Activated CD8-positive, alpha-beta memory T cell treated with anti-CD3 and anti-CD28 coated beads for 24 hours (primary cell): ENCODE results near the gene PLCG1.

Experiments used
- DNase-seq: peaks from one replicate; pipeline ENCODE4 v3.0.0-alpha.2; 2020

Gene PLCG1

GRCh38 chr20:41145317-41145716 lies 8.0 kb downstream of the PLCG1 start:
- DNase-seq = no peak

GRCh38 chr20:41145821-41146620 lies 8.7 kb downstream of the PLCG1 start:
- DNase-seq = no peak

- DNase-seq = no peak
Observed at GRCh38 chr20:41147767-41148191, 10.4 kb downstream of the PLCG1 start.

- no peak for DNase-seq
Observed at GRCh38 chr20:41148942-41149341, 11.6 kb downstream of the PLCG1 start.

- no peak for DNase-seq
Observed at GRCh38 chr20:41150664-41151063, 13.3 kb downstream of the PLCG1 start.

DNA sequence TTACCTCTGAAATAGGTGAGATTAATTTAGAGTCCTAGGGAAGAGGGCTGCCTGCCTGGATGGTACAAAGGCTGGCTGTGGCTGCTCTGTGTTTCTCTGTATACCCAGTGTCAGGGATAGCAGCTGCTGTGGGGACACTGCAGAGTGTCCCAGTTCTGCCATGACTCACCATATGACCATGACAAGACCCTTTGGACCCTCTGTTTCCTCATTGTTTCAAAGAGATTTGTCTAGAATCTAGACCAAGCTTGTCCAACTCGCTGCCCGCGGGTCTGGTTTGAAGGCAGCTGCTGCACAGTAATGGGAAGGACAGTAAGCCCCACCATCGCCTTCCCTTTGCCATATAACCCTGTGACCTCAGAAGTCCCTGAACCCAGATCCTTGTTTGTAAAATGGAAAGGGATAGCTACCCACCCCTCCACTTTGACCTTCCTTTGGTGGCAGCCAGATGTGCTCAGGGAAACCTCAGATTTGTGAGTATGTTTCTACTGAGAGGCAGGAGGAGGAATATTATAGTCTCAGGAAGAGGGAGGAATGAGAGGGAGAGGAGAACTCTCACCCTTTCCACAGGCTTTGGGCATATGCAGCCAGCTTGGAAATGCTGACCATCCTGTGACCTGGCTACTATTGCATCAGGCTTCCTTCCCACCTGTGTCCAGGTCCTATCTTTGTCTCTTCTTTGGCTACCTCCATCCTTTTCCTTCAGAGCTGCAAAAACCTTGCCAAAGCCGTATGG lies 14.0 kb downstream of the PLCG1 start:
- DNase-seq = no peak

- DNase-seq = no peak
Observed at GRCh38 chr20:41152108-41152757, 14.9 kb downstream of the PLCG1 start.

DNA sequence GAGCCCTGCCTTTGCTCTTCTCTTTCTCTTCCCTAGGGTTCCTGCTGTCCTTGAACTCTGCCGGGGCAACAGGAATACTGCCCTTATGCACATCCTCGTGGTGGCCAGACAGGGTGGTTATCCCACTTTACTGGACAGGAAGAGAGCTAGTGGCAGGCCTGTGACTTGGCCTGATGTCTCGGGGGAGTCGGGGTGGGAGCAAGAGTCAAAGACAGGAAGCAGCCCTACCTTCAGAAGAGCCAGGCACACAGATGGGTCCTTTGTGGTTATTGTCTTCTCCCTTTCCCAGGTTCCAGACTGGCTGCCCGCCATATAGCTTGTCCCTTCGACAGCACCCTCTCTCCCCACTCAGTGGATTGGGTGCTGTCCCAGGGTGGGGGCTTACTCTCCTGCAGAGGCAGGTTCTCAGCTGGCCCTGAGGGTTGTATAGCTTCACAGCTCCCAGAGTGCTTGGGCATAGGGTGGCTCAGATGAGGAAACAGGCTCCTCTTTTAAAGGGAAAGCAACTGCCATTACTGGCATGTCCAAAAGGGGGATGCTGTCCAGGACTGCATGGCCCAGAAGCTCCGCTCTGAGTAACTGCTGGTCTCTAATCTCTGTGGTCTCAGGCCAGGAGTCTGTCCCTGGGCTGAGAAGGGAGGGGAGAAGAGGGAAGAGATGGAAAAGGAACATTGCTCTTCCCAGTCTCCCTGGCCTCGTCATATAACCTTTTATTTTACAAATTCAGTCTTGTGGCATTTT lies 17.3 kb downstream of the PLCG1 start:
- no peak for DNase-seq

DNA sequence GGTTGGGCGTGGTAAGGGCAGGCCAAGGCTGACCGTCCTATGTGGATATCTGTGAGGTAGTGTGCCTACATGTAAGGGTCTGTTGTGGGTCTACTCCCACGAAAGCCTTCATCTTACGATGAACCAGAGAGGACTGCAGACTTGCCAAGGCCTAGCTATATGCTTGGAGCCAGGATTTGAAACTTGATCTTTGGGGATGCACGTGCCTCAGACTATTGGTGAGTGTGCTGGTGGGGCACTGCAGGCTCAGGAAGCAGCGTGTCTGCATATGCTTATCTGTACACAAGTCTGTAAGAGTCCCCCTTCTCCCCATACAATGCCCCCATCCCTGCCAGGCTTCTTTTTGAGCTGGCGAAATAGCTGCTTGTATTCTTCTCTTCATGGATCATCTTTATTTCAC lies 17.9 kb downstream of the PLCG1 start:
- DNase-seq = no peak

GRCh38 chr20:41158082-41158625 lies 20.8 kb downstream of the PLCG1 start:
- DNase-seq = no peak

- no peak for DNase-seq
Observed at GRCh38 chr20:41159547-41159946, 22.2 kb downstream of the PLCG1 start.

GRCh38 chr20:41160686-41161085 lies 23.3 kb downstream of the PLCG1 start:
- DNase-seq = no peak

GRCh38 chr20:41161886-41162285 lies 24.5 kb downstream of the PLCG1 start:
- no peak for DNase-seq

- DNase-seq = no peak
Observed at GRCh38 chr20:41162396-41162795, 25.1 kb downstream of the PLCG1 start.

- no peak for DNase-seq
Observed at GRCh38 chr20:41163821-41164220, 26.5 kb downstream of the PLCG1 start.

GRCh38 chr20:41165001-41165882 lies 27.9 kb downstream of the PLCG1 start:
- DNase-seq = no peak

- peak; percentile 51 for DNase-seq
Observed at GRCh38 chr20:41166201-41167117, 29.1 kb downstream of the PLCG1 start.

- peak; percentile 53 for DNase-seq
Observed at GRCh38 chr20:41167118-41167470, 29.8 kb downstream of the PLCG1 start.

GRCh38 chr20:41167481-41168253 lies 30.3 kb downstream of the PLCG1 start:
- DNase-seq = peak; percentile 55
